Fibroblast of skin of back (primary cell): ENCODE measurements around the gene ATP5PD.

Experiments used
- DNase-seq: peaks from one replicate; pipeline ENCODE4 v3.0.0-alpha.2; 2013

ATP5PD gene

DNA sequence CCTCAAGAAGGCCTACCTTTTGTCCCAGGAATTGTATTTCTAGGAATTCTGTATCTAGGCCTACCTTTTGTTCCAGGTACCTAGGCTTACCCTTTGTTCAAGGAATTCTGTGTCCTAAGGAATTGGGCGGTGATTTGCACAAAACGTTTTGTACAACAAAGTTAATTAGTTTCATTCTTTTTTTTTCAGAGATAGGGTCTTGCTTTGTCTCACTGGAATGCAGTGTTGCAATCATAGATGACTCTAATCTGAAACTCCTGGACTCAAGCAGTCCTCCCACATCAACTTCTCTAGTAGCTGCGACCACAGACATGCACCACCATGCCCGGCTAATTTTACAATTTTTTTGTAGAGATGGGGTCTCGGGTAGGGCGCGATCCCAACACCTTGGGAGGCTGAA, 52.3 kb downstream of the ATP5PD start:
- DNase-seq: no peak

DNA sequence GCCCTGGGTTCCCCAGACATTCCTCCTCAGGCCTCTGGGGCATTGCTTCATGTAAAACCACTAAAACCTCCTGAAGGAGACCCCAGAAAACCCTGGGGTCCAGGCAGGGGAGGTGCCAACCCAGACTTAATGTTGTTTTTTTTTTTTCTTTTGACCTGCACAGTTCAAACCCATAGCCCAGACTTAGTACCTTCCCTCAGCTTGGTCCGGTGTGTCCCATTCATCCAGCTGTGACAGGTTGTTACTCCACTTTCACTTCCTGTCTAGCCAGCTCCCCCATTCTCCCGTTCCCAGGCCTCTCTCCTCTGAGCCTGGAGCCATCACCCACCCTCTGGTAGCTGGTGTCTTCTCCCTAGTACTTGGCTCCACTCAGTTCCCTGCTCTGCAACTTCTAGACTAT, 54.5 kb downstream of the ATP5PD start:
- DNase-seq: no peak

DNA sequence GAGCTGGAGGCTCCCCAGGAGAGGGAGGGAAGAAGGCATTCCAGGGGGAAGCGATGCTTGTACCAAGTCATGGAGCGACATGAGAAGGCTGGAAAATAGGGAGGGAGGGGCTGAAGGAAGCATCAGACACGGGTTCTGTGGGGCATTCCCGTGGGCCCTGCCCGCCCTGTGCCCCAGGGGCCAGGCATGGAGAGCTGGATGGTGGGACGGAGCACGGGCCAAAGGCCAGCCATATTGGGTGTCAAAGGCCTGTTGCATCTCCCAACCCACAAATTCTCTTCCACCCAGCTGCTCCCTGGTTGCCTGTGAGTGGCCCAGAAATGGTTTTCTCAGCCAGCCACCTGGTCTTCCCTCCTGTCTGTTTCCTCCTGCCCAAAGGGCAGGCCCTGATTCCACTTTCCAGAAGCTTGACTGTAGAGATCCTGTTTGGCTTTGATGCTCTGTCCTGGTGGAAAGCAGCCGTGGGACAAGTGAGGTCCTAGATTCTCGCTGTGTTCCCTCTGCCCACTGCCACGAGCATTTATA, 56.1 kb downstream of the ATP5PD start:
- DNase-seq: no peak
